Measurements from ENCODE around the gene CAND2. TPM values are rescaled to one million over a fixed set of nuclear protein-coding genes. Genes with fewer than 3 reads are reported as not detected.

Gene CAND2
- total and polyA plus RNA-seq, 10 of the 15 experiments (the other 5 are each of a cell fraction or from before 2014, with no cell fraction given) = 0.03 to 1.9 (median 0.52) TPM

GRCh38 chr3:12815078-12815477, 18.6 kb downstream of the CAND2 start:
- Histone ChIP-seq H3K27me3 (replicated peaks in 1 of 2; ENCODE audit: control insufficient read depth in 2 of 2, insufficient read depth in 2 of 2, low read length in 1 of 2) (no peaks in the 10 kb centered on the region), H3K9me3 (replicated peaks; ENCODE audit: control insufficient read depth, insufficient read depth, low read length) (no peaks in the 10 kb centered on the region), H3K4me2 (ENCODE audit: control insufficient read depth, insufficient read depth) (no peak overlapping the region), H3K4me3 (no peak overlapping the region), H3K9ac (ENCODE audit: control insufficient read depth, insufficient read depth, low read length) (no peak overlapping the region), H3K4me1 (ENCODE audit: control insufficient read depth, insufficient read depth, low read length) (no peaks in the 10 kb centered on the region), H3K79me2 (ENCODE audit: control insufficient read depth, insufficient read depth, low read length) (no peaks in the 10 kb centered on the region), H3K36me3 (ENCODE audit: control insufficient read depth in 2 of 2, insufficient read depth in 2 of 2, low read length in 1 of 2) (no peaks in the 10 kb centered on the region), H2AFZ (ENCODE audit: control insufficient read depth, low read depth, low read length) (no peak overlapping the region), H4K20me1 (ENCODE audit: control insufficient read depth, insufficient read depth) (no peaks in the 10 kb centered on the region), H3K27ac (ENCODE audit: control insufficient read depth, insufficient read depth) (no peak overlapping the region)
- TF ChIP-seq CREB1 (IDR thresholded peaks at IDR 0.05; ENCODE audit: low read depth) (no peak), BCL11A (IDR thresholded peaks at IDR 0.05; ENCODE audit: low read depth, low read length) (no peak), TAF1 (IDR thresholded peaks at IDR 0.05; ENCODE audit: borderline replicate concordance, low read depth, low read length) (no peak), RAD51 (IDR thresholded peaks at IDR 0.05) (no peak), ZNF24 (IDR thresholded peaks at IDR 0.05) (no peak), ZBTB4 (CRISPR knock-in tag; IDR thresholded peaks at IDR 0.05) (no peak), CEBPZ (IDR thresholded peaks at IDR 0.05; ENCODE audit: low read depth, low read length) (no peak), RCOR1 (conservative IDR thresholded peaks at IDR 0.05; ENCODE audit: low read depth, low read length) (no peak)
- ChIA-PET SMC1A (ENCODE audit: uncharacterized antibody, unreplicated experiment) (no interaction called here), POLR2A (no interaction called here), CTCF (interaction anchor here (2.4 kb wide), 1 partner anchor 8 kb away, joined by 6 read pairs; no protein-coding TSS in a partner anchor), RAD21 (ENCODE audit: unreplicated experiment) (no interaction called here)
- no peak for DNase-seq (ENCODE audit: low read depth, low spot score)
- intact Hi-C loops (cut with micrococcal nuclease; ENCODE audit: unreplicated experiment) (no loop called here), in situ Hi-C loops (cut with MboI) (no loop called here)
- no TSS peak for BruUV-seq (replicated peaks)
- 45% methylated on average over 21 of the region's 24 CpGs for WGBS (ENCODE audit: insufficient coverage, insufficient replicate concordance, low lambda C conversion rate, missing lambda C conversion rate)
- FAIRE-seq = no peak
- ATAC-seq = no peak

All from GM12878 (cell line).